Hepatocyte (in vitro differentiated cells): Measurements from ENCODE around the gene MTA1. TPM values are rescaled to one million over a fixed set of nuclear protein-coding genes. Genes with fewer than 3 reads are reported as not detected.

Experiments used
- DNase-seq: peaks from one replicate; pipeline ENCODE4 v3.0.0-alpha.2; 2016; ENCODE audit warnings: low spot score
- H2AFZ ChIP-seq: fragments of 200-600 bp; sonication (generic); 2 replicates; pipeline ENCODE4 v1.6.0; 2016; ENCODE audit warnings: antibody characterized with exemption, mild to moderate bottlenecking
- H3K27ac ChIP-seq: fragments of 200-600 bp; sonication (generic); 2 replicates; pipeline ENCODE4 v1.5.1; 2016; ENCODE audit warnings: mild to moderate bottlenecking
- H3K27me3 ChIP-seq: fragments of 200-600 bp; sonication (generic); 2 replicates; pipeline ENCODE4 v1.6.1; 2016
- H3K36me3 ChIP-seq: fragments of 200-600 bp; sonication (generic); replicated peaks from 2 replicates; pipeline ENCODE4 v1.5.1; 2016; ENCODE audit warnings: low read depth; ENCODE audit not compliant: insufficient read depth
- H3K4me1 ChIP-seq: fragments of 200-600 bp; sonication (generic); 2 replicates; pipeline ENCODE4 v1.5.1; 2016; ENCODE audit warnings: mild to moderate bottlenecking, moderate library complexity; ENCODE audit not compliant: insufficient read depth
- H3K4me2 ChIP-seq: fragments of 200-600 bp; sonication (generic); 2 replicates; pipeline ENCODE4 v1.6.0; 2016
- H3K4me3 ChIP-seq: fragments of 200-600 bp; sonication (generic); 2 replicates; pipeline ENCODE4 v1.5.1; 2016; ENCODE audit warnings: mild to moderate bottlenecking
- H3K79me2 ChIP-seq: fragments of 200-600 bp; sonication (generic); 2 replicates; pipeline ENCODE4 v1.6.0; 2017; ENCODE audit warnings: mild to moderate bottlenecking
- H3K9me2 ChIP-seq: fragments of 200-600 bp; sonication (generic); replicated peaks from 2 replicates; pipeline ENCODE4 v1.6.0; 2017; ENCODE audit warnings: mild to moderate bottlenecking; ENCODE audit not compliant: insufficient read depth
- H3K9me3 ChIP-seq: fragments of 200-600 bp; sonication (generic); 2 replicates; pipeline ENCODE4 v1.5.1; 2016; ENCODE audit warnings: low read depth, mild to moderate bottlenecking
- H4K20me1 ChIP-seq: fragments of 200-600 bp; sonication (generic); 2 replicates; pipeline ENCODE4 v1.6.0; 2016; ENCODE audit warnings: mild to moderate bottlenecking; ENCODE audit not compliant: insufficient read depth, poor library complexity, severe bottlenecking
- EZH2 ChIP-seq: fragments of 200-600 bp; sonication (generic); IDR thresholded peaks from 2 replicates; pipeline ENCODE4 v1.6.1; 2016; ENCODE audit warnings: antibody characterized with exemption, mild to moderate bottlenecking, borderline replicate concordance
- EZH2phosphoT487 ChIP-seq: fragments of 200-600 bp; sonication (generic); IDR thresholded peaks from one replicate; pipeline ENCODE4 v1.6.1; 2018; ENCODE audit warnings: antibody characterized with exemption, mild to moderate bottlenecking, low read depth, moderate library complexity; ENCODE audit not compliant: unreplicated experiment, severe bottlenecking
- WGBS: methylation state at CpG from one replicate; pipeline ENCODE4 v1.1.6; 2016; ENCODE audit warnings: low lambda C conversion rate; ENCODE audit errors: missing lambda C conversion rate; 5-methylcytosine and 5-hydroxymethylcytosine counted together
- polyA plus RNA-seq: library from polyadenylated mRNA; unstranded; fragments of >200 nt; fragmentation: Nextera tagmentation; extraction: Ambion mirVana; gene quantifications from 2 replicates; pipeline ENCODE4 v1.2.1, GENCODE V29; 2016
- total RNA-seq: library from RNA; depleted of rRNA; stranded (reverse); fragments of >200 nt; gene quantifications from 2 replicates; pipeline ENCODE4 v1.2.3, GENCODE V29; 2014
- TF ChIP-seq, protein P1 (sequence below): fragments of 200-600 bp; sonication (generic); IDR thresholded peaks from 2 replicates; pipeline ENCODE4 v1.5.1; 2016; ENCODE audit warnings: antibody characterized with exemption, mild to moderate bottlenecking; ENCODE audit not compliant: poor library complexity

Gene MTA1
- total and polyA plus RNA-seq, 2 experiments from 2014 or later = 48.1 to 52.7 TPM

DNA sequence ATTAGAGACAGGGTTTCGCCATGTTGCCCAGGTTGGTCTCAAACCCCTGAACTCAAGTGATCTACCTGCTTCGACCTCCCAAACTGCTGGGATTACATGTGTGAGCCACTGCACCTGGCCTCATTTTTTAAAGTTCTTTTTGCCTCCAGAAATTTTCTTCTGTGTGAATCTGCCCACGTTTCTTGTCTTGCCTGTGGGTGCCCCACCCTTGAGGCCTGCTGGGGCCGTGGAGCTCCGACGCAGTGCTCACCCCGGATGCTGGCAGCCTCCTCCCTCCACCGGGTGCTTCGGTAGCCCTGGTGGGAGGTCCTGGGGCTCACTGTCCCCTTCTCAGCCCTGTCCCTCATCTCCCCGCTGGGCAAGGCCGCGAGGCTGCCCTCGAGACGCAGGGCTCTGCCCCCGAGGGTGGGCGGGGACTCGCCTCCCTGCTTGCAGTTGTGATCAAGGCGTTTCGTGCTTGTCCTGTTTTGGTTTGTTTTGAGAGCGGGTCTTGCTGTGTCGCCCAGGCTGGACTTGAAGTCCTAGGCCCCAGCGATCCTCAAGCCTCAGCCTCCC lies 35.5 kb downstream of the MTA1 start:
- no peaks in the 10 kb centered on the region for H3K4me1 ChIP-seq
- no peak overlapping the region for H3K27ac ChIP-seq
- no peak overlapping the region for H3K4me3 ChIP-seq
- H4K20me1 ChIP-seq = no peaks in the 10 kb centered on the region
- H3K9me3 ChIP-seq = no peaks in the 10 kb centered on the region
- 96% methylated on average over 21 of the region's 22 CpGs for WGBS
- DNase-seq = no peak
- H3K27me3 ChIP-seq = no peaks in the 10 kb centered on the region
- no peak overlapping the region for H2AFZ ChIP-seq
- no peaks in the 10 kb centered on the region for H3K36me3 ChIP-seq
- no peaks in the 10 kb centered on the region for H3K79me2 ChIP-seq
- H3K9me2 ChIP-seq = no peaks in the 10 kb centered on the region
- TF ChIP-seq, protein P1, sequence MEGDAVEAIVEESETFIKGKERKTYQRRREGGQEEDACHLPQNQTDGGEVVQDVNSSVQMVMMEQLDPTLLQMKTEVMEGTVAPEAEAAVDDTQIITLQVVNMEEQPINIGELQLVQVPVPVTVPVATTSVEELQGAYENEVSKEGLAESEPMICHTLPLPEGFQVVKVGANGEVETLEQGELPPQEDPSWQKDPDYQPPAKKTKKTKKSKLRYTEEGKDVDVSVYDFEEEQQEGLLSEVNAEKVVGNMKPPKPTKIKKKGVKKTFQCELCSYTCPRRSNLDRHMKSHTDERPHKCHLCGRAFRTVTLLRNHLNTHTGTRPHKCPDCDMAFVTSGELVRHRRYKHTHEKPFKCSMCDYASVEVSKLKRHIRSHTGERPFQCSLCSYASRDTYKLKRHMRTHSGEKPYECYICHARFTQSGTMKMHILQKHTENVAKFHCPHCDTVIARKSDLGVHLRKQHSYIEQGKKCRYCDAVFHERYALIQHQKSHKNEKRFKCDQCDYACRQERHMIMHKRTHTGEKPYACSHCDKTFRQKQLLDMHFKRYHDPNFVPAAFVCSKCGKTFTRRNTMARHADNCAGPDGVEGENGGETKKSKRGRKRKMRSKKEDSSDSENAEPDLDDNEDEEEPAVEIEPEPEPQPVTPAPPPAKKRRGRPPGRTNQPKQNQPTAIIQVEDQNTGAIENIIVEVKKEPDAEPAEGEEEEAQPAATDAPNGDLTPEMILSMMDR = no peak
- TF ChIP-seq EZH2 = no peak
- no peak for TF ChIP-seq EZH2phosphoT487
- H3K4me2 ChIP-seq = no peak overlapping the region

- Histone ChIP-seq H4K20me1 (no peaks in the 10 kb centered on the region), H3K27ac (no peak overlapping the region), H3K4me2 (no peak overlapping the region), H3K4me1 (no peaks in the 10 kb centered on the region), H3K36me3 (no peaks in the 10 kb centered on the region), H3K9me2 (no peaks in the 10 kb centered on the region), H3K9me3 (no peaks in the 10 kb centered on the region), H3K79me2 (no peaks in the 10 kb centered on the region), H3K27me3 (no peaks in the 10 kb centered on the region), H2AFZ (no peak overlapping the region), H3K4me3 (no peak overlapping the region)
- TF ChIP-seq EZH2phosphoT487 = no peak
- no peak for TF ChIP-seq EZH2
- TF ChIP-seq, protein P1 = no peak
- no peak for DNase-seq
- 91% methylated on average over 22 of the region's 22 CpGs for WGBS
Measured at GRCh38 chr14:105455766-105456660, 36.4 kb downstream of the MTA1 start.

DNA sequence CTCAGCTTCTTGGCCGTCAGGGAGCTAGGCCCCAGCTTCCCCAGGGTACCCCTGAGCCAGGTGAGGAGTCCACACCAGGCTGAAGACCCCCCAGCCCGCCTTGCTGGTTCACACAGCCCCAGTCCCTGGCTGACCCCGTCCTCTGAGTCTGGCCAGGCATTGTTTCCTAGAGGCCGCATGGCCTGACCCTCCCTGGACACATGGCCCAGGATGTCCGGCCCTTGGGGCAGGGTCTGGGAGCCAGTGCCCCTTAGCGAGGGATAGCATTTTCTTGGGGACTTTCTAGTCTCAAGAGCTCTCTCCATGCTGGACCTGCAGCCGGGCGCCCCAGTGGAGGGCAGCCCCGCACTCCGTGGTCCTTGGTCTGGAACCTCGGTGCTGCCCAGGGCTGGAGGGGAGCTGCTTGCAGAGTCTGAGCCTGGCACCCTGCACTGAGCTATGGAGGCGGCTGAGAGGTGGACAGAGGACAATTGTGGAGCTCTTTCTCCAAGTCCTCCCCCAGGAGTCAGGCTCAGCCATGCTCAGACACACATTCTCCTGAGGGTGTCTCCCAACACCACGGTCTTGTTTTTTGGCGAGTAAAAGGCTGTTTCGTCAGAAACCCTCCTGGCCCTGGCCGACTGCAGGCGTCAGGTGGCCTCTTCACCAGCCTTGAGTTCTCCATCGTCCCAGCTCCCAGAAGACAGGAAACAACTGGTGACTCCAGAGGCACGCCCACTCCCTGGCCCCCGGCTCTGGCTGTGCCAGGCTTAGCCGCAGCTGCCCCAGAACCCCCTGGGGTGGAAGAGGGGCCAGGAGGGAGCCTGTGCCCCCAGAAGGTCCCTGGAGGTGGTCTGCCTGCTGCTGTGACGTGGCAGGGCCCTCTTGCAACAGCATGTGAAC lies 37.4 kb downstream of the MTA1 start:
- Histone ChIP-seq H3K27me3 (no peaks in the 10 kb centered on the region), H3K4me1 (no peaks in the 10 kb centered on the region), H3K79me2 (no peaks in the 10 kb centered on the region), H3K4me3 (no peak overlapping the region), H4K20me1 (no peaks in the 10 kb centered on the region), H3K36me3 (no peaks in the 10 kb centered on the region), H3K9me3 (no peaks in the 10 kb centered on the region), H3K9me2 (no peaks in the 10 kb centered on the region), H3K4me2 (no peak overlapping the region), H2AFZ (no peak overlapping the region), H3K27ac (no peak overlapping the region)
- TF ChIP-seq EZH2phosphoT487 = no peak
- no peak for TF ChIP-seq EZH2
- WGBS = 95% methylated on average over 22 of the region's 22 CpGs
- DNase-seq = no peak
